ENCODE results near the gene ATG2B. TPM values are rescaled to one million over a fixed set of nuclear protein-coding genes. Genes with fewer than 3 reads are reported as not detected.

ATG2B gene
- total and polyA plus RNA-seq, 9 of the 15 experiments (the other 6 are each of a cell fraction or from before 2014, with no cell fraction given): 0.83 to 12.9 (median 8.7) TPM

DNA sequence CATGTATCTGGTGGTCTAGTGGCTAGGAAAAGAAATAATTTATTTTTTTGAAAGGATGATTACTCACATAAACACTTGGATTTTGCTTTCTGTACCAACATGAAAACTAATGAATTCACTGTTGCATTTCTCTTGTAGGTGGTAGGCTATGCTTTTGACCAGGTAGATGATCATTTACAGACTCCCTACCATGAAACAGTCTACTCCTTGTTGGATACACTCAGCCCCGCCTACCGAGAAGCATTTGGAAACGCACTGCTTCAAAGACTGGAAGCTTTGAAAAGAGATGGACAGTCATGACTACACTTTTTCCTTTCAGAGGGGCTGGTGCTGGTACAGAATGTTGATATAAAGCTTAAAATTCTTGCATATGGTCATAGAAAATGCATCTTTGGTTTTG is 22.2 kb upstream of the ATG2B start:
- no peak for ATAC-seq
- Histone ChIP-seq H3K9ac (ENCODE audit: insufficient read depth in 1 of 2, low read depth in 2 of 2, low read length in 2 of 2) (no peak overlapping the region), H3K9me3 (replicated peaks; ENCODE audit: control insufficient read depth, insufficient read depth, low read depth, low read length) (no peaks in the 10 kb centered on the region), H2AFZ (ENCODE audit: low read depth, low read length) (no peak overlapping the region), H3K4me2 (ENCODE audit: insufficient read depth, low read length) (no peak overlapping the region), H4K20me1 (replicated peaks; ENCODE audit: control insufficient read depth, insufficient read depth, low read length) (no peaks in the 10 kb centered on the region), H3K27ac (ENCODE audit: extremely low read depth, low read depth, low read length) (no peak overlapping the region), H3K4me1 (replicated peaks in 1 of 2; ENCODE audit: control insufficient read depth in 2 of 2, insufficient read depth in 2 of 2, low read length in 2 of 2) (no peaks in the 10 kb centered on the region), H3K36me3 (ENCODE audit: control insufficient read depth, insufficient read depth, low read length) (peaks cover 37% of the 10 kb centered on the region), H3K4me3 (no peak overlapping the region), H3K27me3 (ENCODE audit: control insufficient read depth in 2 of 2, insufficient read depth in 2 of 2, low read length in 2 of 2) (no peaks in the 10 kb centered on the region), H3K9me1 (ENCODE audit: control insufficient read depth, insufficient read depth, low read length) (no peaks in the 10 kb centered on the region), H3K79me2 (ENCODE audit: control insufficient read depth, insufficient read depth, low read length) (no peaks in the 10 kb centered on the region)
- DNase-seq (ENCODE audit: extremely low read depth in 1 of 4, low spot score in 3 of 4): no peak
- intact Hi-C loops (cut with micrococcal nuclease): no loop called here
- ChIA-PET POLR2A (no interaction called here), CTCF (ENCODE audit: low intra/inter-chr PET ratio) (no interaction called here)
- BruUV-seq (replicated peaks): no TSS peak
- TF ChIP-seq ZNF134 (CRISPR knock-in tag; conservative IDR thresholded peaks at IDR 0.05) (no peak), ATF1 (CRISPR knock-in tag; IDR thresholded peaks at IDR 0.05) (no peak), ATF1 (tag; IDR thresholded peaks at IDR 0.05) (no peak), ZNF274 (IDR thresholded peaks at IDR 0.05; ENCODE audit: borderline replicate concordance, low read depth, low read length) (no peak), SNRNP70 (optimal IDR thresholded peaks at IDR 0.05; ENCODE audit: low read depth, low read length) (no peak), ZNF263 (CRISPR knock-in tag; IDR thresholded peaks at IDR 0.05; ENCODE audit: borderline replicate concordance) (no peak), KDM1A (IDR thresholded peaks at IDR 0.05) (no peak), SAFB (IDR thresholded peaks at IDR 0.05; ENCODE audit: borderline replicate concordance, low read depth, low read length) (no peak), SIN3A (IDR thresholded peaks at IDR 0.05; ENCODE audit: borderline replicate concordance in 2 of 2, control insufficient read depth in 1 of 2, low read depth in 2 of 2, low read length in 2 of 2) (no peak), MEIS2 (IDR thresholded peaks at IDR 0.05; ENCODE audit: partially characterized antibody) (no peak)
- TF ChIP-seq, protein P1, sequence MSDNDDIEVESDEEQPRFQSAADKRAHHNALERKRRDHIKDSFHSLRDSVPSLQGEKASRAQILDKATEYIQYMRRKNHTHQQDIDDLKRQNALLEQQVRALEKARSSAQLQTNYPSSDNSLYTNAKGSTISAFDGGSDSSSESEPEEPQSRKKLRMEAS (CRISPR knock-in tag; IDR thresholded peaks at IDR 0.05): no peak
- TF ChIP-seq, protein P2, sequence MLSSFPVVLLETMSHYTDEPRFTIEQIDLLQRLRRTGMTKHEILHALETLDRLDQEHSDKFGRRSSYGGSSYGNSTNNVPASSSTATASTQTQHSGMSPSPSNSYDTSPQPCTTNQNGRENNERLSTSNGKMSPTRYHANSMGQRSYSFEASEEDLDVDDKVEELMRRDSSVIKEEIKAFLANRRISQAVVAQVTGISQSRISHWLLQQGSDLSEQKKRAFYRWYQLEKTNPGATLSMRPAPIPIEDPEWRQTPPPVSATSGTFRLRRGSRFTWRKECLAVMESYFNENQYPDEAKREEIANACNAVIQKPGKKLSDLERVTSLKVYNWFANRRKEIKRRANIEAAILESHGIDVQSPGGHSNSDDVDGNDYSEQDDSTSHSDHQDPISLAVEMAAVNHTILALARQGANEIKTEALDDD (IDR thresholded peaks at IDR 0.05): no peak
- TF ChIP-seq, protein P3, sequence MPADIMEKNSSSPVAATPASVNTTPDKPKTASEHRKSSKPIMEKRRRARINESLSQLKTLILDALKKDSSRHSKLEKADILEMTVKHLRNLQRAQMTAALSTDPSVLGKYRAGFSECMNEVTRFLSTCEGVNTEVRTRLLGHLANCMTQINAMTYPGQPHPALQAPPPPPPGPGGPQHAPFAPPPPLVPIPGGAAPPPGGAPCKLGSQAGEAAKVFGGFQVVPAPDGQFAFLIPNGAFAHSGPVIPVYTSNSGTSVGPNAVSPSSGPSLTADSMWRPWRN (IDR thresholded peaks at IDR 0.05; ENCODE audit: low read depth): no peak
- no peak for FAIRE-seq
- in situ Hi-C loops (cut with MboI): no loop called here
- WGBS (ENCODE audit: insufficient coverage, low coverage, missing lambda C conversion rate): 78% methylated on average over 3 of the region's 3 CpGs
